ENCODE data around the gene ARID5B. TPM values are rescaled to one million over a fixed set of nuclear protein-coding genes. Genes with fewer than 3 reads are reported as not detected.
A peak's percentile ranks its signal among the peaks of the same experiment; 100 is the strongest.
"Not testable (repeated sequence)": the region's sequence is repeated elsewhere in the genome, so short reads cannot be mapped to it uniquely, and the experiment has no call there.

Gene ARID5B
- total RNA-seq, 2 experiments from 2014 or later: 26.7 to 28.3 TPM

DNA sequence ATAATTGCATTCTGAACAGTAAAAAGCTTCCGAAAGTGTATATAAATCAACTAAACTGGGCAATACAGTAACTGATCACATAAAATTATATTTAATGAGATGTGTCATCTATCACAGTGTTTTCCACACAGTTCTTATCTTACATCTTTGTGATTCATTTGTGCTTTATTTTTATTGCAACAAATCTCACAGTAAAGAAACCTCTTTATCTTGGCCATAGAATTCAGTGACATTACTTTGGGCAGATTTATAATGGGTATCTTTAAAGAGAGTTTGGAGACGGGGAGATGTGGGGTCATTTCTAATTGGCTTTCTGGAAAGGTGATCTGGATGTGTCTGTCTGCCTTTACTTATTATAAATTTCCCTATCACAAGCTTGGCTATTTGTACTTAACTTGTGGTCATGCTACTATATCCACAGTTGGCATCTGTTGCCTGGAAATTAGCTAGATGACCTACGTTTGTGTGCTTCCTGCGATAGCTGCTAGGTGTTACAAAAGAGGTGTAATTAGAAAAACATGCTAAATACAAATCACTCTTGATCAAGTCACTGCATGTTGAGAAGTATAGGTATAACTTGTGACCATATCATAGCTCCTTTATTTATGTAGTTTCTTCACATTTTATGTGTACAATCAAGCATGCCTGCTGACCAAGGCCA is 123.8 kb downstream of the ARID5B start:
- no peak for ATAC-seq
- Mint-ChIP-seq H3K9me3 (peaks cover 9% of the 10 kb centered on the region), H3K27ac (no peak overlapping the region), H3K4me3 (no peak overlapping the region), H3K36me3 (ENCODE audit: low read depth) (peaks cover 66% of the 10 kb centered on the region), H3K4me1 (ENCODE audit: low read depth) (peaks cover 69% of the 10 kb centered on the region), H3K27me3 (no peaks in the 10 kb centered on the region)
- intact Hi-C loops (cut with micrococcal nuclease): no loop called here
- ChIA-PET CTCF (interaction anchor here (0.9 to 2.3 kb wide), 6 partner anchors 10 to 219 kb away, joined by 3 to 13 read pairs (median 3); no protein-coding TSS in a partner anchor), POLR2A (interaction anchor here (0.9 to 1.6 kb wide), 2 partner anchors 10 to 33 kb away, joined by 3 to 5 read pairs; no protein-coding TSS in a partner anchor)
- TF ChIP-seq, protein P1, sequence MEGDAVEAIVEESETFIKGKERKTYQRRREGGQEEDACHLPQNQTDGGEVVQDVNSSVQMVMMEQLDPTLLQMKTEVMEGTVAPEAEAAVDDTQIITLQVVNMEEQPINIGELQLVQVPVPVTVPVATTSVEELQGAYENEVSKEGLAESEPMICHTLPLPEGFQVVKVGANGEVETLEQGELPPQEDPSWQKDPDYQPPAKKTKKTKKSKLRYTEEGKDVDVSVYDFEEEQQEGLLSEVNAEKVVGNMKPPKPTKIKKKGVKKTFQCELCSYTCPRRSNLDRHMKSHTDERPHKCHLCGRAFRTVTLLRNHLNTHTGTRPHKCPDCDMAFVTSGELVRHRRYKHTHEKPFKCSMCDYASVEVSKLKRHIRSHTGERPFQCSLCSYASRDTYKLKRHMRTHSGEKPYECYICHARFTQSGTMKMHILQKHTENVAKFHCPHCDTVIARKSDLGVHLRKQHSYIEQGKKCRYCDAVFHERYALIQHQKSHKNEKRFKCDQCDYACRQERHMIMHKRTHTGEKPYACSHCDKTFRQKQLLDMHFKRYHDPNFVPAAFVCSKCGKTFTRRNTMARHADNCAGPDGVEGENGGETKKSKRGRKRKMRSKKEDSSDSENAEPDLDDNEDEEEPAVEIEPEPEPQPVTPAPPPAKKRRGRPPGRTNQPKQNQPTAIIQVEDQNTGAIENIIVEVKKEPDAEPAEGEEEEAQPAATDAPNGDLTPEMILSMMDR (IDR thresholded peaks at IDR 0.05): no peak
- DNase-seq: no peak

DNA sequence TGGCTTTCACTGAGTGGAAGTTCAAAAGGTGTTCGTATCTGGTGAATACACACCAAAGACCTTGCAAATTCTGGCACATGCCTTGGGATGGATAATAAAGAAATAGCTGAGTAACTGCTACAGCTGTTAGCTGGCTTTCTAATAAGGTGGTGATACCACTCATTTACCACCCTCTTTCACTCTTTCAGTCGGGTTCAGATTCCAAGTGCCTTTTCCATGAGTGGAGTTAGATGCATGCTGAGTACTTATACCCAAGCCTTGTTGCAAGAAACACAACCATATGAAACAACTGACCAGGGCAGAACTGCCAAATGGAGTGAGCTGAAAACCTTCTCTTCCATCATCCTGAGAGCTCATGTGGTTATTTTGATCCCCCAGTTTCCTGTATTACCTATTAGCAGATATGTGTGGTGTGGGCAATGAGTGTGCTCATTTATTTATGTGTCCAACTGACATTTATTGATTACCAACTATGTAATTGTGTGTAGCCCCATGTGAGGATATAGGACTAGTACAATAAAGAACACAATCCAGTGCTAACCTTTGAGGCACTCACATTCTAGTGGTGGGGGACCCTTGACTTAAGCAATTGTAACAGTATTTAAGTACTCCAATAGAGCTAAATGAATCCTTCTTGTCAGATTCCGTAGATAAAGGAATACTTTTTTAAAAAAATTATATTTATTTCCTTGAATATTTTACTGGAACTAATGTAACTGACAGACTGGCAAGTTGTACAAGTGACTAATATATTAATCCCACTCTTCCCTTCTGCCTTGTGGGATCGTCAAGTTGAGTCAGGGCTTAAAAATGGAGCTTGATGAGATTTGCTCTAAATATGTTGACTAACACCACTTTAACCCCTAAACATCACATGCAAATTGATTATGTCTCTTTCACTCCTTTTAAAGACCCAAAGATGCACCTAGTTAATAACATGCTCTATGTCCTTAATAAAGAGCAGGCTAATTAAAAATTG is 124.7 kb downstream of the ARID5B start:
- no peaks in the 10 kb centered on the region for H3K27me3 Mint-ChIP-seq
- ATAC-seq (no peak), DNase-seq (no peak)
- peaks cover 67% of the 10 kb centered on the region for H3K4me1 Mint-ChIP-seq (ENCODE audit: low read depth)
- POLR2A ChIA-PET: interaction anchor here (0.9 to 1.6 kb wide), 2 partner anchors 11 to 34 kb away, joined by 3 to 5 read pairs; no protein-coding TSS in a partner anchor
- H3K27ac Mint-ChIP-seq: peak overlapping the region; percentile 40
- peaks cover 9% of the 10 kb centered on the region for H3K9me3 Mint-ChIP-seq
- H3K36me3 Mint-ChIP-seq (ENCODE audit: low read depth): peaks cover 71% of the 10 kb centered on the region
- intact Hi-C loops (cut with micrococcal nuclease): no loop called here
- TF ChIP-seq, protein P1 (IDR thresholded peaks at IDR 0.05): no peak
- CTCF ChIA-PET: interaction anchor here (0.9 to 2.3 kb wide), 7 partner anchors 9 to 219 kb away, joined by 3 to 13 read pairs (median 3); no protein-coding TSS in a partner anchor
- H3K4me3 Mint-ChIP-seq: no peak overlapping the region

DNA sequence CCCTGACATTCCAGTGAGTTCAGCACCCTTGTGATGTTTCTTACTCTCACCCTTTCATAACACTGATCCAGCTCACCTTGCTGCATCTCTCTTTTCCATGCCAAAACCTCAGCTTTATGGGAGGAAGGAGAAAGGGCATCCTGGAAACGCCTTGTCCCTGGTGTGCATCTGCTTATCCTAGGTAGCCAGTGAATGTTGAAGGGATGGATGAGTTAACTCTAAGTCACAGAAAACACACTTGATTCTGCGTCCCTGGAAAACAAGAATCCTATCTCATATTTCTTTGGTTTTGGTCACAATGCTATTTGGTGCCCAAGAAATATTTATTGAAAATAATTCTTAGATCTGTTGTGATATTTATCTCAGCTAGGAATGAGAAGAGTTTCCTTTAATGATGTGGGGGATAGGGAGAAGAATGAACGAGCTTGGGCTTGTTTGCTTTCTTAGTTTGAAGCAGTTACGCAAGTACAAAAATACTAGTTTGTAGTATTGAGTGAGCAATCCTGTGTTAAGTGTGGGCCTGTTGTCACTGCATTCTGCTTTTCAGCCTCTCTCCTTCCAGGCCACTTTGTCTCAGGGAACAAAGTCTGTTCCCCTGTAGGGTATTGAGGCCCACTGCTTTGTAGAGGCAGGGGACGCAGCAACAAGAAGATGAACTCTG is 126.5 kb downstream of the ARID5B start:
- ChIA-PET CTCF (interaction anchor here (1.5 to 2.1 kb wide), 2 partner anchors 11 to 217 kb away, joined by 3 to 8 read pairs; no protein-coding TSS in a partner anchor), POLR2A (interaction anchor here (1.2 kb wide), 1 partner anchor 35 kb away, joined by 3 read pairs; no protein-coding TSS in a partner anchor)
- TF ChIP-seq, protein P1 (IDR thresholded peaks at IDR 0.05): no peak
- ATAC-seq (no peak), DNase-seq (no peak)
- no peaks in the 10 kb centered on the region for H3K27me3 Mint-ChIP-seq
- intact Hi-C loops (cut with micrococcal nuclease): no loop called here
- peaks cover 62% of the 10 kb centered on the region for H3K4me1 Mint-ChIP-seq (ENCODE audit: low read depth)
- H3K9me3 Mint-ChIP-seq: peaks cover 4% of the 10 kb centered on the region
- no peak overlapping the region for H3K4me3 Mint-ChIP-seq
- H3K36me3 Mint-ChIP-seq (ENCODE audit: low read depth): peaks cover 68% of the 10 kb centered on the region
- peak overlapping the region; percentile 63 for H3K27ac Mint-ChIP-seq

DNA sequence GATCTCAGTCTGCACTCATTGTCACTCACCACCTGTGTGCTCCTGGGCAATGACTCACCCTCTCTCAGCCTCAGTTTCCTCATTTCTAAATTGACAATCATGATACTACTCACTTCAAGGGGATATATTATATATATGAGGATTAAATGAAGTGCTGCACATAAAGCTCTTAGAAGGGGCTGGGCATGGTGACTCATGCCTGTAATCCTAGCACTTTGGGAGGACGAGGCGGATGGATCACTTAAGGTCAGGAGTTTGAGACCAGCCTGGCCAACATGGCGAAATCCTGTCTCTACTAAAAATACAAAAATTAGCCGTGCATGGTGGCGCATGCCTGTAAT is 127.0 kb downstream of the ARID5B start:
- H3K9me3 Mint-ChIP-seq; DNase-seq; H3K4me3 Mint-ChIP-seq; ATAC-seq; intact Hi-C loops (cut with micrococcal nuclease); H3K27me3 Mint-ChIP-seq: not testable (repeated sequence)
- Mint-ChIP-seq H3K27ac (peak overlapping the region; percentile 63), H3K36me3 (ENCODE audit: low read depth) (peaks cover 66% of the 10 kb centered on the region), H3K4me1 (ENCODE audit: low read depth) (peaks cover 61% of the 10 kb centered on the region)
- POLR2A ChIA-PET: interaction anchor here (1.2 kb wide), 1 partner anchor 35 kb away, joined by 3 read pairs; no protein-coding TSS in a partner anchor
- CTCF ChIA-PET: interaction anchor here (1.2 to 2.1 kb wide), 2 partner anchors 10 to 21 kb away, joined by 3 to 8 read pairs; no protein-coding TSS in a partner anchor

DNA sequence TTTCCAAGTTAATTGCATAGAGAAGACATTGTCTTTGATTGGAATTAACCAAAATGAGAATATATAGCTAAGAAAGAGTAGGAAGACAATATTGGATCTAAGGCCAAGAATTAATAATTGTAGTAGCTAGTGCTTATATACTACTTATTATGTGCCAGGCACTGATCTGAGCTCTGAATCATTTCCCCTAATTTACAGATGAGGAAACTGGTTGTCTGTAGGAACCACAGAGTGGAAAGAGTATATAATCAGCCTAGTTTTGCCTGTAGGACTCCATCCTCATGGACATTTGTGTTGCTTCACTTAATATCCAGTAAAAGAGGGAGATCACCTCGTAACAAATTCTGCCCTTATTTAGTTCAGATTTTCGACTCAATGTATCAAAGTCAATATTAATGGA is 127.9 kb downstream of the ARID5B start:
- peak; percentile 41 for ATAC-seq
- TF ChIP-seq, protein P1 (IDR thresholded peaks at IDR 0.05): no peak

More for the DNA sequence above, 127.9 kb downstream of the ARID5B start:
- Mint-ChIP-seq H3K9me3 (no peaks in the 10 kb centered on the region), H3K27me3 (no peaks in the 10 kb centered on the region), H3K4me1 (ENCODE audit: low read depth) (peaks cover 59% of the 10 kb centered on the region), H3K36me3 (ENCODE audit: low read depth) (peaks cover 57% of the 10 kb centered on the region), H3K27ac (peak overlapping the region; percentile 49), H3K4me3 (no peak overlapping the region)
- DNase-seq: no peak
- POLR2A ChIA-PET: interaction anchor here (0.5 to 1.2 kb wide), 3 partner anchors 17 to 155 kb away, joined by 3 read pairs; no protein-coding TSS in a partner anchor
- intact Hi-C loops (cut with micrococcal nuclease): no loop called here
- CTCF ChIA-PET: interaction anchor here (0.8 to 2.1 kb wide), 4 partner anchors 8 to 22 kb away, joined by 3 to 8 read pairs (median 4); no protein-coding TSS in a partner anchor
